ENCODE results near the gene SBF2. TPM values are rescaled to one million over a fixed set of nuclear protein-coding genes. Genes with fewer than 3 reads are reported as not detected.

SBF2 gene
- total RNA-seq, 2 donors from 2014 or later: 22.8 to 23.9 TPM

DNA sequence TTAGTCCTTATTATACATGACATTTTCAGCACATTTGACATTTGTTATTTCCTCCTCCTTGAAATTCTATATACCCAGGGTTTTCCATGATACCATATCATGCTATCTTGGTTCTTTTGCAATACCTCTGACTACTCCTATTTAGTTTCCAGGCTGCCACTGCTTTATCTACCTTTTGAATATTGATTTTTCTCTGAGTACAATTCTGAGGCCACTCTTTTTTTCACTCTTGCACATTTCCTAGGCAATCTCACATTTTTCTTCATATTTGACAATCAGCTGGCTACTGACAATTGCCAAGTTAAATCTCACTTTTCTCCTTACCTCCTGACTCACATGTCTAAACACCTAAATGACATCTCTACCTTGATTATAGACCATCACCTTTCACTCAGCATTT lies 11.9 kb downstream of the SBF2 start:
- H3K27ac ChIP-seq: no peak overlapping the region
- H3K36me3 ChIP-seq: no peaks in the 10 kb centered on the region
- H3K4me3 ChIP-seq: no peak overlapping the region
- no peaks in the 10 kb centered on the region for H3K27me3 ChIP-seq
- no peaks in the 10 kb centered on the region for H3K4me1 ChIP-seq
- DNase-seq (ENCODE audit: low spot score): no peak
- H3K9me3 ChIP-seq: no peaks in the 10 kb centered on the region
- TF ChIP-seq, protein P1, sequence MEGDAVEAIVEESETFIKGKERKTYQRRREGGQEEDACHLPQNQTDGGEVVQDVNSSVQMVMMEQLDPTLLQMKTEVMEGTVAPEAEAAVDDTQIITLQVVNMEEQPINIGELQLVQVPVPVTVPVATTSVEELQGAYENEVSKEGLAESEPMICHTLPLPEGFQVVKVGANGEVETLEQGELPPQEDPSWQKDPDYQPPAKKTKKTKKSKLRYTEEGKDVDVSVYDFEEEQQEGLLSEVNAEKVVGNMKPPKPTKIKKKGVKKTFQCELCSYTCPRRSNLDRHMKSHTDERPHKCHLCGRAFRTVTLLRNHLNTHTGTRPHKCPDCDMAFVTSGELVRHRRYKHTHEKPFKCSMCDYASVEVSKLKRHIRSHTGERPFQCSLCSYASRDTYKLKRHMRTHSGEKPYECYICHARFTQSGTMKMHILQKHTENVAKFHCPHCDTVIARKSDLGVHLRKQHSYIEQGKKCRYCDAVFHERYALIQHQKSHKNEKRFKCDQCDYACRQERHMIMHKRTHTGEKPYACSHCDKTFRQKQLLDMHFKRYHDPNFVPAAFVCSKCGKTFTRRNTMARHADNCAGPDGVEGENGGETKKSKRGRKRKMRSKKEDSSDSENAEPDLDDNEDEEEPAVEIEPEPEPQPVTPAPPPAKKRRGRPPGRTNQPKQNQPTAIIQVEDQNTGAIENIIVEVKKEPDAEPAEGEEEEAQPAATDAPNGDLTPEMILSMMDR (IDR thresholded peaks at IDR 0.05): no peak

DNA sequence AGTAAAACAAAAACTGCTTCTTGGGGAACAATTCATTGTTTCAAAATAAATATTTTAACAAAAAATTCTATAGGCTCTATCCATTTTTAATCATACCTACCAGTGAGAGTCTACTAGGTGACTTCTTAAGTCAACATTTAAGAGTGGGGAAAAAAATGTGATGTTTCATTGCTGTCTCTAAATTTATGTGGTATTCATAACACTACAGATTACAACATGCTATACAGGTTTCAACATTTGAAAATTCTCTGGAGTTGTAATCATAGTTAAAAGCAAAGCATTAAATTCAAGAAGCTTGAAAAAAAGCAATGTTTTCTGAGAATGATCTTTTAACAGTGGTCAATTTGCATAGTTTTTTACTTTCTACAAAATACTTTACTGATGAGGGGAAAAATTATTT lies 18.3 kb downstream of the SBF2 start:
- TF ChIP-seq, protein P1 (IDR thresholded peaks at IDR 0.05): no peak
- Histone ChIP-seq H3K4me1 (no peaks in the 10 kb centered on the region), H3K36me3 (no peaks in the 10 kb centered on the region), H3K27ac (no peak overlapping the region), H3K27me3 (no peaks in the 10 kb centered on the region), H3K9me3 (no peaks in the 10 kb centered on the region), H3K4me3 (no peak overlapping the region)
- no peak for DNase-seq (ENCODE audit: low spot score)

DNA sequence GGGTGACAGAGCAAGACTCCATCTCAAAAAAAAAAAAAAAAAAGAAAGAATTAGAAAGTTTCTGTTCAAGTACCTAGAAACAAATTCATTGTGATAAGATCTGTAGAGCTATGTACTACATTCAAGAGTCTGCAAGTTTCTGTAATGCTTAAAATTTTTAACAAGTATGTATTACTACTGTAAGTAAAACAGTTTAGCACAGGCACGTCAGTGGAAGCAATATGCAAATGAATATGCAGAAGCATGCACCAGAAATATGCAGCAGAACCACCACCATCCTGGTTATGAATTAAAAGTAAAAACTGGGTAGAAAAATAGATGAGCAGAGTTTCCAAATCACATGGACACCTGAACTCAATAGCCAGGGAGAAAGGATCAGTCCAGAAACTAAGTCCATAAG lies 19.3 kb downstream of the SBF2 start:
- Histone ChIP-seq H3K27me3 (no peaks in the 10 kb centered on the region), H3K36me3 (no peaks in the 10 kb centered on the region), H3K9me3 (no peaks in the 10 kb centered on the region), H3K4me3 (no peak overlapping the region), H3K27ac (no peak overlapping the region), H3K4me1 (no peaks in the 10 kb centered on the region)
- no peak for DNase-seq (ENCODE audit: low spot score)
- TF ChIP-seq, protein P1 (IDR thresholded peaks at IDR 0.05): no peak

DNA sequence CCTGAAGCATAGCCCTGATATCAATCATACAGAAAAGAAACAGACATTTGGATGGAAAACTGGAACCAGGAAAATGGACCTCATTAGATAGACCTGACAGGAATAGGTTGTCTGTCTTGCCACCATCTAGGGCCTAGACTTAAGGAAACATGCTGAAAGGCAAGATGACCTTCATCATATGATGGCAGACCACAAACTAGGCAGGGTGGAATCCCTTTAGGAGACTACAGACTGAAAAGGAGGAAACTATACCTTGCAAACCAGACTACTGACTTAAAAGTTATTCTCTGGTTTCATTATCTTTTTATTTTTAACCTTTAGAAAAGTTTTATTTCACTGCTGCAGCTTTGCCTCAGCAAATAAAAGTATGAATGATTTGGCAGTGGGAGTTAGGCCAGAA lies 20.3 kb downstream of the SBF2 start:
- TF ChIP-seq, protein P1 (IDR thresholded peaks at IDR 0.05): no peak
- no peaks in the 10 kb centered on the region for H3K9me3 ChIP-seq
- no peaks in the 10 kb centered on the region for H3K27me3 ChIP-seq
- H3K27ac ChIP-seq: no peak overlapping the region
- H3K4me3 ChIP-seq: no peak overlapping the region
- H3K4me1 ChIP-seq: no peaks in the 10 kb centered on the region
- DNase-seq (ENCODE audit: low spot score): no peak
- no peaks in the 10 kb centered on the region for H3K36me3 ChIP-seq

DNA sequence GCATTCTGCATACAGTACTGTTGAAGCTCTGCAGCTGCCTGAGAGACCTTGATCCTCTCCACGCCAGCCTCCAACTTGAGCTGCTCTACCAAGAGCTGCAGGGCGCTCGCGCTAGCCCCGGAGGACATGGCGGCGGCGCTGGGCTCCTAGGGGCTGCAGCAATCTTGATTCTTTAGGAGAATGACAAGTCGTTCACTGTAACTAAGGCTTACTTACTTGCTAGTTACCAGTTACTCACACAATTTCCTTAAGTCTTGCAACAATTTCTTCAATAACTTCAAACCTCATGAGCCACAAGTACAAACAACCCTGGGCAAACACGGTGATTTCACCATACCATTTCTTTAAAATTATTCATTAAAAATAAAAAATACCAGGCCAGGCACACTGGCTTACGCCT lies 21.9 kb downstream of the SBF2 start:
- H3K4me3 ChIP-seq: no peak overlapping the region
- H3K36me3 ChIP-seq: no peaks in the 10 kb centered on the region
- no peak for DNase-seq (ENCODE audit: low spot score)
- no peak overlapping the region for H3K27ac ChIP-seq
- H3K4me1 ChIP-seq: no peaks in the 10 kb centered on the region
- TF ChIP-seq, protein P1 (IDR thresholded peaks at IDR 0.05): no peak
- H3K27me3 ChIP-seq: no peaks in the 10 kb centered on the region
- H3K9me3 ChIP-seq: no peaks in the 10 kb centered on the region

DNA sequence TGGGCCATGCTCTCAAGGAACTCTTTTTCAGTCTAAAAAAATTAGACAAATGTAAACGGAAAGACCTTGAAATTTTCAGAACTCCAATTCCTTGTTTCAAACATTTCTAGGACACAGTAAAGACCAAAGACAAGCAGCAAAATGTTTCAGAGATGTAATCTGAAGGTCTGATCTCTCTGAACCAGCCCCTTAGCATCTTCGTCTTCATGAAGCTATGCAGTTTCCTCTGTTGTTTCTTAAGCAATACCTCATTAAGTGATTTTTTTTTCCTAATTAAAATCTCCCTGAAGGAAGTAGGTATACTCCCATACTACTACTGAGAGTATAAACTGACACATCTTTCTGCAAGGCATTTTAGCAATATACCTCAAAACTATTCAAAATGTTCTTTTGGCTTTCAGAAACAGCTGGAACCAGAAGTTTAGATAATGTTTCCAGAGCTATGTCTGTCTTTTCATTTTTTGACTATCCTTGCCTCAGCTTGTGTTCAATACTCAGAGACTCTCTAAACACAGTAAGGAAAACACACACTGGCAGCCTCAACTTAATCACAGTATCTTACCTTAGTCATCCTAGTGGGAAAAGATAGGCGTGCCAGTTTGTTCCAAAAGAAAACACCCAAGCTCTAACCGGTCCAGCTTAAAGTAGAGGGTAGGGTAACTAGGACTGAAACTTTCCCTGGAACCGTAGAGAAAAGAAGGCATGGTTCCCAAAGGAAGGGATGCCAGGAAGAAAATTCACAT lies 25.1 kb downstream of the SBF2 start:
- no peak for DNase-seq (ENCODE audit: low spot score)
- no peaks in the 10 kb centered on the region for H3K9me3 ChIP-seq
- no peaks in the 10 kb centered on the region for H3K36me3 ChIP-seq
- no peak overlapping the region for H3K27ac ChIP-seq
- TF ChIP-seq, protein P1 (IDR thresholded peaks at IDR 0.05): no peak
- no peaks in the 10 kb centered on the region for H3K4me1 ChIP-seq
- H3K4me3 ChIP-seq: no peak overlapping the region
- no peaks in the 10 kb centered on the region for H3K27me3 ChIP-seq
